OCI-LY1 (cell line): ENCODE results near the gene TMEM52B.

Source experiments
- H2AFZ ChIP-seq: fragments of 200-600 bp; sonication (generic), shearing (Covaris generic); 2 replicates; pipeline ENCODE4 v1.6.0; 2014; ENCODE audit warnings: antibody characterized with exemption, mild to moderate bottlenecking, low read length
- H3F3A ChIP-seq: fragments of 200-600 bp; sonication (generic), shearing (Covaris generic); 2 replicates; pipeline ENCODE4 v1.6.0; 2014; ENCODE audit warnings: mild to moderate bottlenecking, antibody characterized with exemption, low read length, moderate library complexity; ENCODE audit not compliant: insufficient read depth
- H3K27ac ChIP-seq: fragments of 200-600 bp; sonication (generic); 2 replicates; pipeline ENCODE4 v1.5.1; 2014; ENCODE audit warnings: low read length, mixed run types, mild to moderate bottlenecking, low read depth; ENCODE audit not compliant: poor library complexity, severe bottlenecking
- H3K27me3 ChIP-seq: fragments of 200-600 bp; sonication (generic); 2 replicates; pipeline ENCODE4 v1.6.0; 2014; ENCODE audit warnings: antibody characterized with exemption, mild to moderate bottlenecking, low read length, moderate library complexity; ENCODE audit not compliant: insufficient read depth
- H3K36me3 ChIP-seq: fragments of 200-600 bp; sonication (generic); 2 replicates; pipeline ENCODE4 v1.6.1; 2014; ENCODE audit warnings: mild to moderate bottlenecking, antibody characterized with exemption, low read length, moderate library complexity, mixed read lengths; ENCODE audit not compliant: insufficient read depth
- H3K4me1 ChIP-seq: fragments of 200-600 bp; sonication (generic); 2 replicates; pipeline ENCODE4 v1.5.1; 2014; ENCODE audit warnings: mild to moderate bottlenecking, low read length, moderate library complexity; ENCODE audit not compliant: insufficient read depth, severe bottlenecking
- H3K4me2 ChIP-seq: fragments of 200-600 bp; sonication (generic), shearing (Covaris generic); 2 replicates; pipeline ENCODE4 v1.6.1; 2014; ENCODE audit warnings: low read length
- H3K4me3 ChIP-seq: fragments of 200-600 bp; sonication (generic); 2 replicates; pipeline ENCODE4 v1.5.1; 2014; ENCODE audit warnings: low read length, low read depth, mild to moderate bottlenecking, mixed read lengths; ENCODE audit not compliant: poor library complexity, severe bottlenecking
- H3K79me2 ChIP-seq: fragments of 200-600 bp; shearing (Covaris generic); 2 replicates; pipeline ENCODE4 v1.6.1; 2016; ENCODE audit warnings: mixed run types, low read length, mixed read lengths; ENCODE audit not compliant: insufficient read depth
- H3K9ac ChIP-seq: fragments of 200-600 bp; sonication (generic), shearing (Covaris generic); 2 replicates; pipeline ENCODE4 v1.6.1; 2014; ENCODE audit warnings: mild to moderate bottlenecking, low read length, mixed read lengths
- H3K9me2 ChIP-seq: fragments of 200-600 bp; sonication (generic), shearing (Covaris generic); 2 replicates; pipeline ENCODE4 v1.6.1; 2014; ENCODE audit warnings: low read depth, mild to moderate bottlenecking, low read length, mixed read lengths
- H3K9me3 ChIP-seq: fragments of 200-600 bp; shearing (Covaris generic); 2 replicates; pipeline ENCODE4 v1.6.1; 2014; ENCODE audit warnings: low read length, mixed read lengths
- H4K20me1 ChIP-seq: fragments of 200-600 bp; sonication (generic), shearing (Covaris generic); 2 replicates; pipeline ENCODE4 v1.6.0; 2016; ENCODE audit warnings: mild to moderate bottlenecking, low read length; ENCODE audit not compliant: insufficient read depth
- EZH2 ChIP-seq: fragments of 200-600 bp; sonication (generic), shearing (Covaris generic); IDR thresholded peaks from 2 replicates; pipeline ENCODE4 v1.8.0; 2017; ENCODE audit warnings: borderline replicate concordance, mixed run types, mild to moderate bottlenecking, antibody characterized with exemption, low read length, moderate library complexity, mixed read lengths
- TF ChIP-seq, protein P1 (sequence below): fragments of 200-600 bp; sonication (generic), shearing (Covaris generic); IDR thresholded peaks from 2 replicates; pipeline ENCODE4 v1.5.1; 2017; ENCODE audit warnings: mild to moderate bottlenecking, antibody characterized with exemption, low read length, moderate library complexity, mixed read lengths

The TMEM52B gene

DNA sequence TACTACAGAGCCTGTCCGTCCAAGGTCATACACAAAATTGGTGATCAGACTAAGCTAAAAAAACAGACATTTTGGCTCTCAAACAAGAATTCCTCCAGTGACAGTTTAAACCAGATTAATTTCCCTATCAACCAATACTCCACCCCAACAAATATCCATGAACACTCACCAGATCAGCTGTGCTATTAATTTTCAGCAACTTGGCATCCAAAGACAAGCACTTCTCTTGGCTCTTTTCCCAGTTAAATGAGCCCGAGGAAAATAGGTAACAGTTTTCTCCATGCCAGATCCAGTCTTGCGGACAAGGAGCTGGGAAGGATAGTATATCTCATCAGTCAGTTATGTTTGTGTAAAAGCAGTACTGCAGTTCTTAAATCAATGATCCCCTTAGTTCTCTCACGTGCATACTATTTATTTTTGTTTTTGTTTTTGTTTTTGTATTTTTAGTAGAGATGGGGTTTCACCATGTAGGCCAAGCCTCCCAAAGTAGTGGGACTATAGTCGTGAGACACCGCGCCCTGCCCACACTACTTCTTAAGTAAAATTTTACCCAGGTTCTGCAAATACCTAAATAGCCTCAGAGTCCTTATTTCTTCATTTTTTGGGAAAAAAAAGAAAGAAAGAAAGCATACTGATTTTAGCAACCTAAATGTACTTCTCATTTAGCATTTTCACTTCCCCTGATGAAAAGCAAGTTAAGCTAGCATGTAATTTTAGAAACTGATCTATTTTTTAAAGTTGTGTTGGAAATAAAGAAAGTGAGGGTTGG is 18.0 kb upstream of the TMEM52B start:
- H3K4me2 ChIP-seq, result no peak overlapping the region
- H3K4me1 ChIP-seq, result no peaks in the 10 kb centered on the region
- no peaks in the 10 kb centered on the region for H4K20me1 ChIP-seq
- H3K9ac ChIP-seq, result no peak overlapping the region
- no peak overlapping the region for H3K4me3 ChIP-seq
- no peaks in the 10 kb centered on the region; the same call in 1 of the 2 replicates for H3K36me3 ChIP-seq
- 0 out of 2 replicates have a peak, but pooled peaks cover 5% of the 10 kb centered on the region for H3K9me3 ChIP-seq
- H3F3A ChIP-seq, result no peaks in the 10 kb centered on the region
- H3K27me3 ChIP-seq, result peaks cover 6% of the 10 kb centered on the region; the same call in 1 of the 2 replicates
- no peak overlapping the region for H3K27ac ChIP-seq
- H3K79me2 ChIP-seq, result no peaks in the 10 kb centered on the region
- H2AFZ ChIP-seq, result no peak overlapping the region
- H3K9me2 ChIP-seq, result no peaks in the 10 kb centered on the region
- TF ChIP-seq EZH2, result no peak
- TF ChIP-seq, protein P1, sequence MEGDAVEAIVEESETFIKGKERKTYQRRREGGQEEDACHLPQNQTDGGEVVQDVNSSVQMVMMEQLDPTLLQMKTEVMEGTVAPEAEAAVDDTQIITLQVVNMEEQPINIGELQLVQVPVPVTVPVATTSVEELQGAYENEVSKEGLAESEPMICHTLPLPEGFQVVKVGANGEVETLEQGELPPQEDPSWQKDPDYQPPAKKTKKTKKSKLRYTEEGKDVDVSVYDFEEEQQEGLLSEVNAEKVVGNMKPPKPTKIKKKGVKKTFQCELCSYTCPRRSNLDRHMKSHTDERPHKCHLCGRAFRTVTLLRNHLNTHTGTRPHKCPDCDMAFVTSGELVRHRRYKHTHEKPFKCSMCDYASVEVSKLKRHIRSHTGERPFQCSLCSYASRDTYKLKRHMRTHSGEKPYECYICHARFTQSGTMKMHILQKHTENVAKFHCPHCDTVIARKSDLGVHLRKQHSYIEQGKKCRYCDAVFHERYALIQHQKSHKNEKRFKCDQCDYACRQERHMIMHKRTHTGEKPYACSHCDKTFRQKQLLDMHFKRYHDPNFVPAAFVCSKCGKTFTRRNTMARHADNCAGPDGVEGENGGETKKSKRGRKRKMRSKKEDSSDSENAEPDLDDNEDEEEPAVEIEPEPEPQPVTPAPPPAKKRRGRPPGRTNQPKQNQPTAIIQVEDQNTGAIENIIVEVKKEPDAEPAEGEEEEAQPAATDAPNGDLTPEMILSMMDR, result no peak

DNA sequence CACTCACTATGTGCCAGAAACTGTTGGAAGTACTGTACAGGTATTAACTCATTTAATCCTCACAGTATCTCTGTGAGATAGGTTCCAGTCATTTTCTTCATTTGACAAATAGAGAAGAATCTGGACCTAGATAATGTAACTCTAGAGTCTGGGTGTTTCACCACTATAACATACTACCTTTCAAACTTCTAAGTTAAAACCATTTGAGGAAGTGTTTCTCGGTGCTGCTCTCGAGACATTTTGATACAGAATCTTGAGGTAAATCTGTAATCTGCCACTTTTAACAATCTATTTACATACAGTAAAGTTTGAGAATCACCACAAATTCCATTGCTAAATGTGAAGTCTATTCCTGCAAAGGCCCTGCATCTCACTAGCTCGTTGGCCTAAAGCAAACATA is 15.7 kb upstream of the TMEM52B start:
- H3K27me3 ChIP-seq, result peaks cover 2% of the 10 kb centered on the region; the same call in 1 of the 2 replicates
- no peak overlapping the region for H3K4me3 ChIP-seq
- H2AFZ ChIP-seq, result no peak overlapping the region
- no peaks in the 10 kb centered on the region for H3K9me2 ChIP-seq
- no peak overlapping the region for H3K4me2 ChIP-seq
- no peaks in the 10 kb centered on the region for H3K79me2 ChIP-seq
- H3K4me1 ChIP-seq, result no peaks in the 10 kb centered on the region
- no peaks in the 10 kb centered on the region for H3F3A ChIP-seq
- TF ChIP-seq, protein P1, result no peak
- TF ChIP-seq EZH2, result no peak
- no peaks in the 10 kb centered on the region for H4K20me1 ChIP-seq
- 0 out of 2 replicates have a peak, but pooled peaks cover 3% of the 10 kb centered on the region for H3K9me3 ChIP-seq
- H3K9ac ChIP-seq, result no peak overlapping the region
- H3K36me3 ChIP-seq, result no peaks in the 10 kb centered on the region; the same call in 1 of the 2 replicates
- H3K27ac ChIP-seq, result no peak overlapping the region

- no peaks in the 10 kb centered on the region for H3K9me3 ChIP-seq
- no peaks in the 10 kb centered on the region for H3K79me2 ChIP-seq
- no peaks in the 10 kb centered on the region for H3K36me3 ChIP-seq
- no peak overlapping the region for H2AFZ ChIP-seq
- H3K9me2 ChIP-seq, result no peaks in the 10 kb centered on the region
- H3K4me3 ChIP-seq, result no peak overlapping the region
- H3F3A ChIP-seq, result no peaks in the 10 kb centered on the region
- H3K4me1 ChIP-seq, result peaks cover 6% of the 10 kb centered on the region
- no peaks in the 10 kb centered on the region for H4K20me1 ChIP-seq
- no peak overlapping the region for H3K4me2 ChIP-seq
- H3K27me3 ChIP-seq, result no peaks in the 10 kb centered on the region
- no peak overlapping the region for H3K27ac ChIP-seq
- TF ChIP-seq EZH2, result no peak
- TF ChIP-seq, protein P1, result no peak
- H3K9ac ChIP-seq, result no peak overlapping the region
These were observed 13.4 kb upstream of the TMEM52B start for GRCh38 chr12:10165421-10165820.
